NCI-H345 treated with DMSO at 0.1 percent for 48 hours (cell line): ENCODE data around the gene RALB.
A peak's percentile ranks its signal among the peaks of the same experiment; 100 is the strongest.
"Not testable (repeated sequence)": the region's sequence is repeated elsewhere in the genome, so short reads cannot be mapped to it uniquely, and the experiment has no call there.

ENCODE experiments used
- DNase-seq: peaks from one replicate; lab custom pipeline; 2025; ENCODE audit not compliant: unreplicated experiment; lab: John Stamatoyannopoulos, UW

RALB gene

DNA sequence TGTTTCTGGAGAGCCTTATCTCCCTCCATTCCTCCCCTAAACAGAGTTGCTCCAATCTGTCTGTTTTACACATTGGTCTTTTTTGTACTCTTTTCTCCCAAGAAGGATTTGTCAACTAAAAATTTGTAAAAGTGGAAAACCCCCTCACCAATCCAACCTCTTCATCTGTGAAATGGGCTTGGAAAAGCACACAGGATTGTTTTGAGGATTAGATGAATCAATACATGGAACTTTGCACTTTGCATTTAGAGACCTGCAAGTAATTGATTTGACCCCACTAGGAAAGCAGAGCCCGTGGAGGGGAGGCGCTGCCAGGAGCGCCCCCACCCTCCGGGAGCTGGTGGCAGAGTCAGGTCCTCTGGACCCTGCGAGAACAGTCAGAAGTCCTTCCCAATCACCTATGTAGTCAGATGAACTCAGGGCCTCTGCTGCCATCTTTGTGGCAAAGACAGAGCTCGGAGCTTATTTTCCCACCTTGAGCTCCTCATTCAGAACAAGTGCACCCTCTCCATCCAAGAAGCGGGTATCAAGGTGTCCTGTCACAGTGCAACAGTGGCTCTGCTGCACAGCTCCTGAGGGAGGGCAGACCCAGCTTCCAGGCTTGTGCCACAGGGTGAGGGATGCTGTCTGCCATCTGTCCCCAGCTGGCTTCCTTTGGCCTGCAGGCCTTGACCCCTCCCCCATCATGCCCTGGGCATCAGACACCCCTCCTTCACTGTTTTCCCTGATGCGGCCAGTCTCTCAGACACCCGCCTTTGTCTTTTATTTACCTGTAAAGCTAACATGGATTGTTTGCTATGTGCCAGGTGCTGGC, 27.7 kb upstream of the RALB start:
- DNase-seq = peak; percentile 43

DNA sequence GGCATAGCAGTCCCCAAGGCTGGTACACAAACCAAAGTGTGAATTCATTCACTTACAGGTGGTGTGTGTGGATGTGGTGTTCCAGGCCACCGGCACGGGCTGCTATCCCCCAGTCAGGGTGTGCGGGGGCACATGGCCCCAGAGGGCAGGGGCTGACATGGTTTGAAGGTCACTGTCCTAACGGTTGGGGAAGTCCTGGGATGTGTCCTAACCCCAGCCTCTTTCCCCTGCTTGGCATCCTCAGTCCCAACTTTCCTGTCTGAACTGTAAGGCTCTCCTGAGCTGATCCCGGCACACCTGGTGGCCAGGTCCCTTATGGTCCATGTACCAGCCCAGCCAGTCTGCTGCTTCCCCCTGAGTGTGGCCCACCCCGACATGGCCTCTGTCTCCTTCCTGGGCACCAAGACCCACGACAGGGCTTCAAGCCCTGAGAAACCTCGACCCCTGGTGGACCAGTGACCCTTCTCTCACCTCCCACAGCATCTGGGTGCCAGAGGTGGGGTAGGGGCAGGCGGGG, 27.0 kb upstream of the RALB start:
- no peak for DNase-seq

- no peak for DNase-seq
Measured at GRCh38 chr2:120226316-120226715, 26.3 kb upstream of the RALB start.

DNA sequence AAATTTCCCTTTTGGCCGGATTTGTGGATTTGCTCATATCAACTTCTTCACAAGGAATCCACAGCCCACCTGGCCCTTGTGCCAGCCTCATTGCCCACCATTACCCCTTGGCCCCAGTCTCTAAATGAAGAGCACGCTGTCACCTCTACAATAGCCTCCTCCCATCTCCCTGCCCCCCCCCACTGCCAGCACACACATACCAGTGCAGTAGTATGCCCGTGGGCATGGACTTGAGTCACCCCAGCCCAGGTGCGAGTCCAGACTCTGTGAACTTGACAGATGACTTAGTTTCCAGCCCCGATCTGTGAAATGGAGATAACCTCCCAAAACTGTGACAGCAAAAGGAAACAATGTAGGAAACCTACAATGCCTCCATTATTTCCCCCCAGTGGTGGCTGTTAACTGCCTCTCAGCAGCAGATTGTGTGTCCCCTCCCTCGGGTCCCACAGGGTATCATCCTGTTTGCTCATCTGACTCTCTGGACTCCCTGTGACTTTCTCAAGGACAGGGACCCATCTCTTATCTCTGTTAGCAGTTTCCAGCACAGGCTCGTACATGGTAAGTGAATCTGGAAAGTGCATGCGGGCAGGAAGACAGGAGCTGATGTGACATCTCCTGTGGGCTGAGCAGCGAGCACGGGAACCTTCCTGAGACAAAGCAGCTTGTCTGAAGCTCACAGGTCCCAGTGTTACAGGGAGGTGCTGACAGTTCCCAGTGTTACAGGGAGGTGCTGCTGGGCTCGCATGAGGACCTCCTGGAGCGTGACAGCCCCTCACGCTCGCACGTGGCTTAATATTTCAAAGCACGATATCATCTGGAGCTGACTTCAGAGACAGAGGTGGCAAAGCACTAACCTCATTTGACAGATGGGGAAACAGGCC, 25.3 kb upstream of the RALB start:
- DNase-seq = no peak

GRCh38 chr2:120228503-120228902, 24.1 kb upstream of the RALB start:
- no peak for DNase-seq

GRCh38 chr2:120229341-120229740, 23.3 kb upstream of the RALB start:
- DNase-seq = no peak

- no peak for DNase-seq
Measured at GRCh38 chr2:120230515-120231471, 21.9 kb upstream of the RALB start.

GRCh38 chr2:120231564-120231973, 21.1 kb upstream of the RALB start:
- DNase-seq = no peak

DNA sequence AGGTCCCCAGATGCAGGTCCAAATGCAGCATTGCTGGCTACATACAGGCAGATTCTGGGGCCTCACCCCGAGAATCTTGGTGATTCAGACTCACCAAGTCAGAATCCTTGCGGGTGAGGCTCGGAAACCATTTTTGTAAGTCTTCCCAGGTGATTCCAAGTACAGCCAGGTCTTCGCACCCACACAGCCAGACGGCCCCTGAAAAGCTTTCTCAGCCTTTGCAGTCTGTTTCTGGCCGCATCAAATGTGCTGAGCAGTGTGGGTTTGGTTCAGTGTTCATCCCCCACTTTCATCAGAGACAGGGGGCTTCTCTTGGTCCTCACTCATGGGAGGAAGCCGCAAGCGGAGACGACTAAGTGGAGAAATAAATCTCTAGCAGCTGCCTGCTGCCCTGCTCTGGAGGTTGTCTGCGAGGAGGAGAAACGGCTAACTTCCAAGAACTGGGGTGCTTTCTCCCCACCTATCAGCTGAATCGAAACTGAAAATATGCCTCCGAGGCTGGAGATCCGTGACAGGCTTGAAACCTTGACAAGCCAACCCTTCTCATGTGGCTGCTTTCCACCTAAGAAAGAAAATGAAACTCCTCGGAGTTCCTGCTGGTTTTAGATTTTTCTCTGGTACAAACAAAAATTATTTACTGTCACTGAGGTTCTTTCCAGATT, 20.5 kb upstream of the RALB start:
- no peak for DNase-seq

GRCh38 chr2:120233292-120233691, 19.4 kb upstream of the RALB start:
- no peak for DNase-seq

- not testable (repeated sequence) for DNase-seq
Measured at GRCh38 chr2:120235158-120235557, 17.5 kb upstream of the RALB start.

GRCh38 chr2:120235681-120236080, 17.0 kb upstream of the RALB start:
- DNase-seq = no peak

- DNase-seq = no peak
Measured at GRCh38 chr2:120236316-120236715, 16.3 kb upstream of the RALB start.

- DNase-seq = no peak
Measured at GRCh38 chr2:120236791-120237190, 15.9 kb upstream of the RALB start.

DNA sequence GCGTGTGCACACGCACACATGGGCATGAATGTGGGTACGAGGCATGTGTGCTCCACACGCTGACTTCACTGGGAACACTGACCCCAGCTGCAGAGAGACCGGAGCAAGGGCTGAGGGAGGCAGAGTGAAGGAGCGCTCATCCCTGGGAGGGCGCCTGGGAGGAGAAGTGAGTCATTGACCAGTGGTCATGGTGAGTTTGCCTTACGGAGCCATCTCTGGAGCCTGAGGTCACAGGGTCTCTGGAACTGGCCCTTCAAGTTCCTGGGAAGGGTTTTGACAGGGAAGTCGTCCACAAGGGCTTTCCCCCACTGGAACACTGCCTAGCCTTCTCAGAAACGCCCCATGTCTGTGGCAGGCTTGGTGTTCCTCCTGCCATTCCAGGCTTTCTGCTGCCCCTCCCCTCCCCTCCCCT, 15.2 kb upstream of the RALB start:
- no peak for DNase-seq

- no peak for DNase-seq
Measured at GRCh38 chr2:120238728-120239487, 13.7 kb upstream of the RALB start.

- no peak for DNase-seq
Measured at GRCh38 chr2:120239488-120240287, 13.0 kb upstream of the RALB start.

- no peak for DNase-seq
Measured at GRCh38 chr2:120240901-120241429, 11.7 kb upstream of the RALB start.
